Measurements from ENCODE around the gene TEKT1. TPM values are rescaled to one million over a fixed set of nuclear protein-coding genes. Genes with fewer than 3 reads are reported as not detected.
"Not testable (repeated sequence)": the region's sequence is repeated elsewhere in the genome, so short reads cannot be mapped to it uniquely, and the experiment has no call there.

TEKT1 gene
- total RNA-seq, 1 donor from 2014 or later, result 0.72 TPM

DNA sequence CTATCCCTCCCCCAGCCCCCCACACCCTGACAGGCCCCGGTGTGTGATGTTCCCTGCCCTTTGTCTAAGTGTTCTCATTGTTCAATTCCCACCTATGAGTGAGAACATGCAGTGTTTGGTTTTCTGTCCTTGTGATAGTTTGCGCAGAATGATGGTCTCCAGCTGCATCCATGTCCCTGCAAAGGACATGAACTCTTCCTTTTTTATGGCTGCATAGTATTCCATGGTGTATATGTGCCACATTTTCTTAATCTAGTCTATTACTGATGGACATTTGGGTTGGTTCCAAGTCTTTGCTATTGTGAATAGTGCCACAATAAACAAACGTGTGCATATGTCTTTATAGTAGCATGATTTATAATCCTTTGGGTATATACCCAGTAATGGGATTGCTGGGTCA is 15.2 kb downstream of the TEKT1 start:
- not testable (repeated sequence) for DNase-seq (ENCODE audit: low spot score)

DNA sequence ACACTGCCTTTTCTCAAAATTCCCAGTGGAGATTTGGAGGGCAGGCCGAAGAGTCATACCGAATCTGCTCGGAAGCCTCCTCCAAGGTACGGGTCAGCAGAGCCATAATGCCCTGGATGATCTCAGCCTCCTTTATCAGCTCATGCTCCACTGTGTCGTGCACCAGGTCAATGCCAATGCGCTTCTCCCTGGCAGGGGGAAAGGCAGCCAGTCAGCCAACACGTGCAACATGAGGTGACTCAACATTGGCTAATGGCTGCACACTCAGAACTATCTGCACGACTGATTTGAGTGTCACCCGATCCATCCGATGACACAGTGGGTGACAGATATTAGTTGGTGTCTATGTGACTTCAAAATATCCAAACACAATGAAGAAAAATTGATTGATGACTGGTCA is 15.8 kb downstream of the TEKT1 start:
- DNase-seq (ENCODE audit: low spot score), result no peak

DNA sequence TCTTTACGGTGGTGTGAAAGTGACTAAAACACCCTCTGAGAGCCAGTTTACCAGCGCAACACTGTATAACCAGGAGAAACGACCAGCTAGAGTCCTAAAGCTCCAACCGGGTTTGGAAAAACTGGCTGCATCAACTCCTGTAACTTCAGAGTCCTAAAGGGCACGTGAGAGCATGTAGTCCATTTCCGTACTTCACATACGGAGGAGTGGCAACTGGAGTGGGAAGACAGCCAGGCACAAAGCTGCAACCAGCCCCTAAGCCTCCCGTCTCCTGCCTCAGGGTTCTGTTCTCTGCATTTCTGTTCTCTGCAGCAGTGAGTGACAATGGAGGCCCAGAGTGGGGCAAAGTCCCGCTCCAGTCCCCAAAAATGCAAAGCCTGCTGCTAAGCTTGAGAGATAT is 19.2 kb downstream of the TEKT1 start:
- DNase-seq (ENCODE audit: low spot score), result no peak

DNA sequence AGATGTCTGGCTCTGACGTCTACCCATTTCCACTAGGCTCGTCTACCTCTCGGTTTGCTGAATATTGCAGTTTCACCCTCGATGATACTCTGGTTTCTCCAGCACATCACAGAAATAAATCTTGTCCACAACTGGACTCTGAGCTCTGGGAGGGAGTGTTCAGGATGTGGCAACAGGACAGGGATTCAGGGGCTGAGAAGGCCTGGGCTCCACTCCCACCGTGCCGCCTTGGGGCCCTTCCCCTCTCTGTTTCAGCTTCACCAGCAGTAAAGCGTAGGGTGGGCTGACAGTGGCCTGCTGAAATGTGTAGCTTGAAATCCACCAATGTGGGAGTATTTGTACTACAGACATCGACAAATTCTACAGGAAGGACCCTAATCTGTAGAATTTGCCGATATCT is 20.0 kb downstream of the TEKT1 start:
- no peak for DNase-seq (ENCODE audit: low spot score)

DNA sequence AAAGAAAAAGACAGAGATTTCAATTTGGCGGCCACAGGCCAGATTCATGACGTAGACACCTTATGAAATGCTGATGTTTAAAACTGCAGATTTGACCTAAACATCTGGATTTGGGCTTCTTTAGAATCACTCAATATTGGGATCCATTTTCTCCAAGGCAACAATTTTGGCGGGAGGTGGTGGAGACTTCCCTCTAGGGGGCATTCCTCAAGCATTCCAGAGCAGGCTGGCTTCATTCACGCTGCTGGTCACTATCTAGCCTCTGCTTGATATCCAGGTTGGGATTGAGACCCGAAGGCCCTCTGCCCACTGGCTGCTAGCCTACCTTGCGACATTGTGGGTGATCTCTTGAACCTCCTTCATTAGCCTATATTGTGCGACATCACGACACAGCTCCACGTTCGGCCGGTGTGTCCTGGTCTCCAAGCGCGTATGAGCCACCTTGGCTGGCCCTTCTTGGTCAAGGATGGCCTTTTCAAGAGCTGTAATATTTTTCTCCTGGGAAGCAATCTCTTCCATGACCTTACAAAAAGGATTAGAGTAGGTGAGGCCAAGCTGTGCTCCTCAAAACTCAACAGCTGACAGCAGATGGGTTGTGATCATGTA is 31.0 kb downstream of the TEKT1 start:
- no peak for DNase-seq (ENCODE audit: low spot score)

DNA sequence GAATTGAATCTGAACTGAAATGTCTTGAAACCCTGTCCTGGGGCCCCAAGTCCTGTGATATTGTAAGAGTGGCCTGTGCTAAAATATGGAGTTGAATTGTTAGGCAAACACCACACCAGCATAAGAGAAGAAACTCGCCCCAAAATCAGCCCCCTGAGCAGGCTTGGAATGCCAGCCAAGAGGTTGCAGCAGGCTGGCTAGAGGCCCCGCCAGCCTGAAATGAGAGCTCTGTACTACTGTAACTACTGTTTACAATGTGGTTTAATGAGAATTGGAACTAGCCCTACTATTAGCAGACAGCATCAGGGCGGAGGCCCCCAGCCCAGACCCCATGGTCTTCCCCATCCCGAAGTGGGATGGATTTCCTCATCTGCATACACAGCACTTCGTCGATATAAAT is 31.8 kb downstream of the TEKT1 start:
- DNase-seq (ENCODE audit: low spot score), result no peak

DNA sequence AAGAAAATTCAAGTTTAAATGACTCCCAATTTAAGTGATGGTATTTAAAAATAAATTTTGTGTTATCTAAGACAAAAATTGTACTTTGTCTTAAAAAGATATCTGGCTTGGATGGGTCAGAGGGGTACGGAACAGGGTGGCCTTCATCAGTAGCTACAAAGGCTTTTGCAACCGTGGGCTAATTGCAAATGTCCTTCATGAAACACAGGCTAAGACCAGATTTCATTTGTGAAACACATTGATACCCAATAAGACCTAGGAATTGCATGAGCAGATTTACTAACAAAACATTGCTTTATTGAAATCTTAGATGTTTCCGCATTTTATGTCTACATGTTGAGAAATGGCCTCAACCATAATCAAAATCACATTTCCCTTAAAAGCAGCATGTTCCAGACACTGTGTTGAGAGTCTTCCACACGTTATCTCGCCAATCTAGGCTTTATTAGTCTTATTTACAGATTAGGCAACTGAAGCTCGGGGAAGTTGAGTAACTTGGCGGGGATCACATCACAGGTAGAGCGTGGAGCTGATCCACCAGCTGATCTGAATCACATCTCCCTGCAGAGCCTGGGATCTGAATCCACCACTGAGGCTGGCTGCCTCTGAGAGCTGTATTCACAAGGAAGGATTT is 33.7 kb downstream of the TEKT1 start:
- DNase-seq (ENCODE audit: low spot score), result no peak

DNA sequence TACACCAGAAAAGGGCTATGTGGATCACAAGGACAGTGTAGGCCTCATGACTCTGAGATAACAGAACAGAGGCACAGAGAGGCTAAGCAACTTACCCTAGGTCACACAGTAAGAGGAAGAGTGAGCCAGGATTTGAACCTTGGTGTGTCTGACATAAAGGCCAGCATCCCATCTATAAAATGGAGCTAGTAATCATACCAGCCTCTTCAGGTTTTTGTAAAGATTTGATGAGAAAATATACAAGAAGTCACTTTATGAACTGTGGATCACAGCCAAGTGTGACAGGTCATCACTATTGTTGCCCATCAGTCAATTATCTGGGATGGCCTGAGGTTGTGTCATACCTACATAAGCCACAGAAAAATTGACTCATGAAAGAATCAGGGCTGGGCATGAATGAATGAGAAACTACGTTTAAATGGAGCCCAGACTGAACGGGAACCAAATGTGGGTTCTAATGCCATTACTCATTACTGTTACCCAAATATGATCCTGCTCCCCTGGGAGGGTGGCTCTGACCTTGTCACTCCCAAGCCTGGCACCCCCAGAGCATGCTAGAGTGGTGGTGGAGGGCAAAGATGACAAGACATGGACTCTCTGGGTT is 34.5 kb downstream of the TEKT1 start:
- no peak for DNase-seq (ENCODE audit: low spot score)

DNA sequence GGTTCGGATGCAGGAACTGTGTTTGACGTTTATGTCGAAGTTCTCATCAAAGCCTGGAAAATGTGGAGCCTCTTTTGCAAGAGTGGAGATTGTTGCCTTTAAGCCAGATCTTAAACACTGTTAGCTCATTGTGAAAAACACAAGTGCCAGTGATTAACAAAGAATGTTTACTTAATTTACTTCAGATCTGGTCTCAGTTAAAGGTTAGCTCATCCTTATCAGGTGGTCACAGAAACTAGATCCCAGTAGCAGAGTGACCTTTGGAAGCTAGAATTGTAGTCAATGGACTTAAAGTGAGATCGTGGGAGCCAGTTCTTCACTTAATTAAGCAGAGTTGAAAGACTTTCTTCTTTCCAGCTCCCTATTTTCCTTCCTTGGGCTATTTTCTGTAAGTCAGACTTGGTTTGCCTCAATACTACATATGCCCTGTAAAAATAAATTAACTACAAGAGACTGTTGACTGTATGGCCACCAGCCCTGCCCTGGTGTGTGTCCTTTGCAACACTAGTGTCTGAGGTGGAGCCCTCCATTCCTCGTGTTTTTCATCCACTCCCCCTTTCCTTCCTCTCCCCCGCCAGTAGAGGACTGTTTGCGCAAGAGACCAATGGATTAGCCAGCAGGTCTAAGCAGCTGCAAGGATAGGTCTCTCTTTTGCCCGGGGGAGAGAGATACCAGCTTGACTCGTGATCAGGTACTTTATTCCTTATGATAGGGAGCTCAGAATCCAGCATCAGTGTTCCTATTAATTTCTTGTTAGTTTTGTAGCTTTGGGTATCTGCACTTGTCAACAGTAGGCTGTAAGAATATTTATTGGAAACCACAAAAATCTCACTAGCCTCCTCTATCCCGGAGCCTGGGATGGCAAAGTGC is 35.3 kb downstream of the TEKT1 start:
- no peak for DNase-seq (ENCODE audit: low spot score)

DNA sequence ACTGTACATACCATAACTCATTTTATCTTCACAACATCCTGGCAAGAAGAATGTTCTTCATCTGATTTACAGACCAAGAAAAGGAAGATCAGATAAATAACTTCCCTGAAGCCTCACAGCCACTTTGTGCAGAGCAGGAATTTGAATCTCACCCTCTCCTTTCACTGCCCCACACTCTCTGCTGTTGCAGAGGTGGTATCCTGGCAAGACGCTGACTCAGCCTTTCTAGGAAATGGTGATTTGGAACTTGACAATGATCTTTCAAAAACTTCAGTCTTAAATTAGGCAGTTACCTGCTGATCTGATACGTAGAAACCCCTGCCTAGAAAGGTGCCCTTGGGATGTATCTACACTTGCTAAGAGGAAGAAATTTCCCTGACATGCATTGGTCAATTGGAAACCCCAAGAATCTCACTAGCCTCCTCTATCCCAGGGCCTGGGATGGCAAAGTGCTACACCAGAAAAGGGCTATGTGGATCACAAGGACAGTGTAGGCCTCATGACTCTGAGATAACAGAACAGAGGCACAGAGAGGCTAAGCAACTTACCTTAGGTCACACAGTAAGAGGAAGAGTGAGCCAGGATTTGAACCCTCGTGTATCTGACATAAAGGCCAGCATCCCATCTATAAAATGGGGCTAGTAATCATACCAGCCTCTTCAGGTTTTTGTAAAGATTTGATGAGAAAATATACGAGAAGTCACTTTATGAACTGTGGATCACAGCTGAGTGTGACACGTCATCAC is 37.6 kb downstream of the TEKT1 start:
- no peak for DNase-seq (ENCODE audit: low spot score)

DNA sequence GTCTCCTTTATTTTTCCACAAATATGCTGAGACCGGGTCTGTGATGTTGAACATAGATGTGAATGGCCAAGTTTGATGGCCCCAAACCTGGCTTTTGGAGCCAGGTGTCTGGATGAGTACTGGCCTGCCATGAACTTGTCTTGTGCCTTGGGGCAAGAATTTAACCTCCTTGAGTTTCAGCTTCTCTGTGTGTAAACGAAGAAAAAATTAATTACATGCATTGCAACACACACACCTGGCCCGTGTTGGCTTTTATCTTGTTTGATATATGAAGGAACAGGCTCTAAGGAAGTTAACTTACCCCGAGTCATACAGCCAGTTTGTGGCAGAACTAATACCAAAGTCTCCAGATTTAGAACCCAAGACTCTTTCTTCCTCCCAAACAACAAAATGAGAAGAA is 42.4 kb downstream of the TEKT1 start:
- DNase-seq (ENCODE audit: low spot score), result no peak

DNA sequence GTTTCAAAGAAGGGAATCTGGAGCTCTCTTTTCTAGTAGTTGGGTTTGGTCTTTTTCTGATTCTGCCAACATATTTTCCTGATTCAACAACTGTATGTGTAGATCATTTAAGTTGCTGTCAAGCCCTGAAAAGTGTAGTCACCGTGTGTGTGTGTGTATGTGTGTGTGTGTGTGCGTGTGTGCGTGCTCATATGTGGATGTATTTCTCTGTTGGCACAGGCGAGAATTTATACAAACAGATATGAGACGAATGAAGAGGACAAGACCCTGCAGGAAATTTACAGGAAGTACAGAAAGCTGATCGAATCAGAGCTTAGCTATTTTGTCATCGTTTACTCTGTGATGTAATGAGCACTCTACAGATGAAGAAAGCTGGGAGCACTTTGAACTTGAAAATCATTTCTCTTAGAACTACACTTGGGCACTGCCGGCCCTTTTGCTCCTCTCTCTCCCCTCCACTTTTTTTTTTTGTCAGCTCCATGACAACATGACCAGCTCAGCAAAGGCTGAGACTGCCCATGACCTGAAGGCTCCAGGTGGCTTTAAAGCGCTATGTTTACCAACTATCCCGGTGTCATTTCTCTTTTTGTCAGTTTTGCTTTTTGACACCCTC is 44.3 kb downstream of the TEKT1 start:
- no peak for DNase-seq (ENCODE audit: low spot score)

DNA sequence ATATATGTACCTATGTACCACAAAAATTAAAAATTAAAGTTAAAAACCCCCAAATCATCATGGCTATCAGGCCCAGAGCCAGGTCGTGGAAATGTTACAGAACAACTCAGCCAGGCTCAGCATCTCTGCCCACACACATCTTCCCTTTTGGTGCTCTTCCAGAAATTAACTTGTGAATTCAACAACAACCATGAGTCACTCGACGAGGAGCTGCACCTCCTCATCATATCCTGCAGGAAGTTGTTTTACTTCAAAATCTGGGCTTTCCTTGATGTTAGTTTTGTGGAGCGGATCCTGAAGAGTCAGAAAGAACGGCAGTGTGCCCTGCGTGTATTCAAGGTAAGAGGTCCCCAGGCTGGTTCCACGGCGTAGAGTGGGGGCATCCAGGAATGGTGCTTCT is 44.9 kb downstream of the TEKT1 start:
- DNase-seq (ENCODE audit: low spot score), result no peak

DNA sequence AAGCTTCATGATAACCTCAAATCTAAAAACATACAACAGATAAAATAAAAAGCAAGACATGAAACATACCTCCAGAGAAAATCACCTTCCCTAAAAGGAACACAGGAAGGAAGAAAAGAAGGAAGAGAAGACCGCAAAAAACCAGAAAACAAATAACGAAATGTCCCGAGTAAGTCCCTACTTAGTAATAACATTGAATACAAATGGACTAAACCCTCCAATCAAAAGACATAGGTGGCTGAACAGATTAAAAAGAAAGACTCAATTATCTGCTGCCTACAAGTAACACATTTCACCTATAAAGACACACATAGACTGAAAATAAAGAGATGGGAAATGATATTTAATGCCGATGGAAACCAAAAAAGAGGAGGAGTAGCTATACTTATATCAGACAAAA is 49.3 kb downstream of the TEKT1 start:
- DNase-seq (ENCODE audit: low spot score), result no peak

DNA sequence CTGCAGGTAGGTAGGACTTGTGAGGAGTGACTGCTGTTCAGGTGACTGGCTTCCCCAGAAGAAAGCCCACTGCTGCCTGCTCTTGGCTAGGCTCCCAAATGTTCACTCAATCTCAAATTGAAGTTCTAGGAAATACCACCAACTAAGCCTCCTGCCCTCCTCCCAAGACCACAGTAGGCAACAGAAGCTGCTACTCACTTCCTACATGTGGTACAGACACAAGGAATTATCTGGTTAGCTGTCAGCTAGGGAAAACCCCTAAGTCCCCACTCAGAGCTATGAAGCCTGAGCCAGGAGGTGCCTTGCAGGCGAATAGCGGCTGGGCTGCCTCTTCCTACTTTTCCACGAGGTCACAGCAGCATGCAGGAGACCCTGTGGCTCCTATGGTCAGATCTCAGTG is 50.6 kb downstream of the TEKT1 start:
- DNase-seq (ENCODE audit: low spot score), result no peak

DNA sequence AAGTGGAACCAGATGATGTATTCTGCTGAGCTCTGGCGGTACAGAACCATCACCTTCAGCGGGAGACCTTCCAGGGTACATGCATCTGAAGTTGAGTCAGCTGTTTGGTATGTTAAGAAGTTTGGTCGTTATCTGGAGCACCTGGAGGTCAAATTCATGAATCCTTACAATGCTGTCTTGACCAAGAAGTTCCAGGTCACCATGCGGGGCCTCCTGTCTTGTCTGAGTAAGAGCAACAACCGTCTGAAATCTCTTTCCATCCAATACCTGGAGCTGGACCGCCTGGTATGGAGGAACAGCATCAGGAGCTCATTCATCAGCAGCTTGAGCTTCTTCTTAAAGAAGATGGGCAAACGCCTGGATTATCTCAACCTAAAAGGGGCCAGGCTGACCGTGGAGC is 51.5 kb downstream of the TEKT1 start:
- no peak for DNase-seq (ENCODE audit: low spot score)

DNA sequence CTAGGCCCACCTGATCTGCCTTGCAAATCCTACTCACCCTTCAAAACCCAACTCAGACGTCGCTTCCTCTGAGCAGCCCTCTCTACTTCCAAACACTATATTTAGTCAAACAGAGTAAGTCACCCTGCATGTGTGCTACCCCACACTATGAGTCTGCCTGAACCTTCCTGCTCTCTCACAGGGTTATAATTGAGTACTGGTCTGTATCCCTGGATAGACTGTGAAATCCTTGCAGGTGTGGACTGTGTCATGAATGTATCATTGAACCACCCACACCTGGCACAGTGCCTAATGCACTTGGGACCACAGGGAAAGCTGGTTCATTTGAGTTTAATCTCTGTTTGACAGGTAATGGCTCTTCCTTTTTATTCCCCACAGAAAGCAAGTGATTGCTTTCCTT is 52.1 kb downstream of the TEKT1 start:
- DNase-seq (ENCODE audit: low spot score), result no peak

DNA sequence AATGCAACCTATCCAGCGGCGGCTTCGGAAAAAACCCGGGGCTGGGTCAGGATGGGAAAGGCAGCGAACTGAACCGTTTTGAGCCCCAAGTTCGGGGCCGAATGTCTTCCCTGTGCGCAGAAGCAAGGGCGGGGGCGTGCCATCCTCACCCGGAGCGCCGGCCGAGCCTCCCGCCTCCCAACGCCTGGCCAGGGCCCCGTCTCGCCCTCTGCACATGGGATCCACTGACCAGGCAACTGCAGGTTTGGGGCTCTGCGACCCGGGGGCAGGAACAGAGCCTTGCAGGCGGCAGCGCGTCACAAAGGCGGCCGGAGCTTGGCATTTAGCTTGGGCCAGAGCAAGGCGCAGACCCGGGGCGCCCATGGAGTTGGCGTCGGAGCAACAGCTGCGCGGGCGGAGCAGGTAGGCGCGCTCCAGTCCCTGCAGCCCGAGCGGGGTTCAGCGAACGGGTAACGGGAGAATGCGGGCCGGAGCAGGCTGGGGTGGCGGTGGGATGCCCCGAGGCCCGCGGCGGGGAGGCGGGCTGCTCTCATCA is 55.6 kb downstream of the TEKT1 start, which contains the start of gene FBXO39:
Gene FBXO39 (plus strand): TSS at position 345 of the 535 bp plus-strand sequence. CDS start 3,654 bp downstream, outside the sequence.
- DNase-seq (ENCODE audit: low spot score), result no peak

DNA sequence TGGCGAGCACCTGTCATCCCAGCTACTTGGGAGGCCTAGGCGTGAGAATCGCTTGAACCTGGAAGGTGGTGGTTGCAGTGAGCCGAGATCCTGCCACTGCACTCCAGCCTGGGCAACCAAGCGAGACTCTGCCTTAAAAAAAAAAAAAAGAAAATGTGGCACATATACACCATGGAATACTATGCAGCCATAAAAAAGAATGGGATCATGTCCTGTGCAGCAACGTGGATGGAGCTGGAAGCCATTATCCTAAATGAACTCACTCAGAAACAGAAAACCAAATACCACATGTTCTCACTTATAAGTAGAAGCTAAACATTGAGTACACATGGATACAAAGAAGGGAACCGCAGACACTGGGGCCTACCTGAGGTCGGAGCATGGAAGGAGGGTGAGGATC is 56.6 kb downstream of the TEKT1 start:
- DNase-seq (ENCODE audit: low spot score), result not testable (repeated sequence)

DNA sequence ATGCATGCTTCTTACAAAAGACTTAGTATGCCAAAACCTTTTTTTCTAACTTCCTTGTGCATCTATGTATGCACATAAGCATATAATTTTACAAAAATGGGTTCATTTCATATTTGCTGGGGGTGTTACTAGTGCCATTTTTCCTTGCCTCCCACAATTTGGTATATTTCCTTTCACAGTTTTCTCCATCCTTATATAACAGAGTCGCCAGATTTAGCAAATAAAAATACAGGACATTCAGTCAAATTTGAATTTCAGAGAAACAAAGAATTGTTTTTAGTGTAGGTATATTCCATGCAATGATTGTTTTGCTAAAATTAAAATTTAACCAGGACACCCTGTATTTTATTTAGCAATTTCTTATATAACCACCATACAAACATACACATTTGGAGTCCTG is 59.5 kb downstream of the TEKT1 start:
- DNase-seq (ENCODE audit: low spot score), result no peak

DNA sequence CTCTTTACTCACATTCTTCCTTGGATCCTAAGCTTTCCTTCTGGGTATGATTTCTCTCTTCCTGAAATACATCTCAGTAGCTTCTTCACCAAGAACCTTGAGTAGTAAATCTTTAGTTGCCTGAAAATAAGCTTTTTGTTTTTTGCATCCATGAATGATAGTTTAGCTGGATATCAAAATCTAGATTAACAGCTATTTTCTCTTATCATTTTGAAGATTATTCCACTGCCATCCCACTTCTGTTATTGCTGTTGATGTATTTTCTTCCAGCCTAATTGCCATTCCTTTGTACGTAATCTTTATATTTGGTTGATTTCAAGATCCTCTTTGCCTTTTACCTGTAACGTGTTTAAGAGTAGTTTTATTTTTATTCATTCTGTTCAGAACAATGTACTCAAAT is 63.1 kb downstream of the TEKT1 start:
- no peak for DNase-seq (ENCODE audit: low spot score)
